A549 treated with AZD9567 at 1 μM for 4 hours (cell line): Measurements from ENCODE around the gene LIN28B. TPM values are rescaled to one million over a fixed set of nuclear protein-coding genes. Genes with fewer than 3 reads are reported as not detected.

Source experiments
- total RNA-seq: library from RNA; stranded (reverse); fragments of 200-300 nt; extraction: Qiagen RNA extraction; gene quantifications from 5 replicates; pipeline ENCODE4 v1.2.3, GENCODE V29; 2022; ENCODE audit not compliant: insufficient read depth

Gene LIN28B
- 1.1 to 1.5 TPM (median 1.2 TPM) in 5 replicates for total RNA-seq

DNA sequence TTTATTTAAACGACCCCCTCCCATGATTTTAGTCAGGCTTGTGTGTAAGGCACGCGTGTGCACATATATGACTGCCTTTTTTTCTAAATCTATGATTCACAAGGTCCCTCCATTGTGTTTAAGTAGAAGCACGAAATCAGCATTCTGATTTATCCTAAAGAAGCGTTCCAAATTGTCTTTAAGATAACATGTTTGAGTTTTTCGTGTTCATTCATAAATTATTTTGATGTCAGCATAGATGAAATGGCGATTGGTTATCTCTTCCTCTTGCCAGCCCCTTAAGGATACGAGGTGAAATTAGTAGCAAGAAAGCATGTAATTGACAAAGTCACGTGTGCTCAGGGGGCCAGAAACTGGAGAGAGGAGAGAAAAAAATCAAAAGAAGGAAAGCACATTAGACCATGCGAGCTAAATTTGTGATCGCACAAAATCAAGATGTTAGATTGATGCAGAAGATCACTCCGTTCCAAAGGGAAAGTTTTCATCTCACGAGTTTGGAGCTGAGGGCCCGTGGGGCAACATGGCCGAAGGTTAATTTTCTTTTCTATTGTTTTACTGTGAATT lies at the start of gene LIN28B:
Gene LIN28B, plus strand, starts transcription at position 377 of the 564 bp plus-strand sequence. Its CDS starts 144 bp downstream, at position 521.

Other genes with a start within 250 kb of the LIN28B start
- 2.4 to 3.2 TPM (median 2.7 TPM) in 5 replicates for gene HACE1, start 97.2 kb upstream of the LIN28B start, total RNA-seq
- 18.2 to 21.9 TPM (median 21.4 TPM) in 5 replicates for gene POPDC3, start 222.9 kb downstream of the LIN28B start, total RNA-seq